GM19043 (cell line): Measurements from ENCODE around the gene MCF2L2.

ENCODE experiments used
- ATAC-seq: cut with Tn5 transposase; IDR thresholded peaks from one replicate; pipeline ENCODE4 v1.9.1; 2021; ENCODE audit warnings: low read depth; ENCODE audit not compliant: unreplicated experiment

MCF2L2 gene

GRCh38 chr3:183272142-183272541 is 156.3 kb downstream of the MCF2L2 start:
- no peak for ATAC-seq

GRCh38 chr3:183270344-183270743 is 158.1 kb downstream of the MCF2L2 start:
- no peak for ATAC-seq

- ATAC-seq, result no peak
Measured at GRCh38 chr3:183269345-183269744, 159.1 kb downstream of the MCF2L2 start.

- ATAC-seq, result no peak
Measured at GRCh38 chr3:183268366-183268765, 160.1 kb downstream of the MCF2L2 start.

GRCh38 chr3:183267140-183267539 is 161.3 kb downstream of the MCF2L2 start:
- ATAC-seq, result no peak

- ATAC-seq, result no peak
Measured at GRCh38 chr3:183266454-183266853, 162.0 kb downstream of the MCF2L2 start.

- ATAC-seq, result no peak
Measured at GRCh38 chr3:183265834-183266417, 162.5 kb downstream of the MCF2L2 start.

GRCh38 chr3:183265157-183265642 is 163.2 kb downstream of the MCF2L2 start:
- no peak for ATAC-seq

- ATAC-seq, result no peak
Measured at GRCh38 chr3:183264268-183264667, 164.2 kb downstream of the MCF2L2 start.

- no peak for ATAC-seq
Measured at GRCh38 chr3:183262875-183263378, 165.5 kb downstream of the MCF2L2 start.

GRCh38 chr3:183261151-183261724 is 167.2 kb downstream of the MCF2L2 start:
- ATAC-seq, result no peak

- no peak for ATAC-seq
Measured at GRCh38 chr3:183260167-183260904, 168.1 kb downstream of the MCF2L2 start.

GRCh38 chr3:183259621-183260020 is 168.8 kb downstream of the MCF2L2 start:
- no peak for ATAC-seq

GRCh38 chr3:183259087-183259486 is 169.3 kb downstream of the MCF2L2 start:
- no peak for ATAC-seq

- no peak for ATAC-seq
Measured at GRCh38 chr3:183255348-183255730, 173.1 kb downstream of the MCF2L2 start.

- ATAC-seq, result no peak
Measured at GRCh38 chr3:183254487-183255347, 173.7 kb downstream of the MCF2L2 start.

GRCh38 chr3:183253528-183254486 is 174.6 kb downstream of the MCF2L2 start:
- no peak for ATAC-seq

- ATAC-seq, result no peak
Measured at GRCh38 chr3:183252973-183253527, 175.4 kb downstream of the MCF2L2 start, which contains the start of gene B3GNT5. Gene B3GNT5, plus strand, starts transcription at chr3:183253253. Its CDS starts 16,546 bp downstream, at chr3:183269799.

- no peak for ATAC-seq
Measured at GRCh38 chr3:183252118-183252782, 176.2 kb downstream of the MCF2L2 start.
